ENCODE results near the gene CYP24A1.

The CYP24A1 gene

GRCh38 chr20:54184071-54184470 lies 10.3 kb upstream of the CYP24A1 start:
- in situ Hi-C loops (cut with HindIII; ENCODE audit: low pct_ligation_motif_present, low pct_unique_long_range_greater_than_20kb, low sequenced_read_pairs) = no loop called here
- no peak for DNase-seq

GRCh38 chr20:54180931-54181330 lies 7.1 kb upstream of the CYP24A1 start:
- in situ Hi-C loops (cut with HindIII; ENCODE audit: low pct_ligation_motif_present, low pct_unique_long_range_greater_than_20kb, low sequenced_read_pairs) = no loop called here
- DNase-seq = no peak

- in situ Hi-C loops (cut with HindIII; ENCODE audit: low pct_ligation_motif_present, low pct_unique_long_range_greater_than_20kb, low sequenced_read_pairs) = no loop called here
- DNase-seq = no peak
Observed at GRCh38 chr20:54179946-54180345, 6.2 kb upstream of the CYP24A1 start.

GRCh38 chr20:54178256-54178655 lies 4.5 kb upstream of the CYP24A1 start:
- in situ Hi-C loops (cut with HindIII; ENCODE audit: low pct_ligation_motif_present, low pct_unique_long_range_greater_than_20kb, low sequenced_read_pairs) = no loop called here
- no peak for DNase-seq

DNA sequence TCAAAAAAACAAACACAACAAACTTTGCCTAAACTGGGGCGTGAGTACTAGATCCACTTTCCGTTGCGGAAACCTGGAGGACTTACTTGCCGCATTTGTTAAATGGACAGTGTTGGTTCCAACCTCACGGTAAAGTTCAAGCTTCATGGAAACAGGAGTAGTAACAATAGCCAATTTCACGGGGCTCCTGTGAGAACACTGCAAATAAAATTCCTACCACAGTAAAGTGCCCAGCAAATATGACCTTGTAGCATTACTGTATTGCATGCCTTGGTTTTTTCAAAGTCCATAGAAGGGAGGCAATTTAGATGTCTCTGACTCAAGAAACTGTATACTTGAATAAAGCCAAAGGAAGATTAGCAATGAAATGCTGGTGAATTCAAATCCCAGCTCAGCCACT lies 3.6 kb upstream of the CYP24A1 start:
- in situ Hi-C loops (cut with HindIII; ENCODE audit: low pct_ligation_motif_present, low pct_unique_long_range_greater_than_20kb, low sequenced_read_pairs) = no loop called here
- DNase-seq = no peak

GRCh38 chr20:54176610-54177009 lies 2.8 kb upstream of the CYP24A1 start:
- in situ Hi-C loops (cut with HindIII; ENCODE audit: low pct_ligation_motif_present, low pct_unique_long_range_greater_than_20kb, low sequenced_read_pairs) = no loop called here
- DNase-seq = no peak

GRCh38 chr20:54174457-54175175 lies 830 bp upstream of the CYP24A1 start:
- DNase-seq = no peak

GRCh38 chr20:54172856-54173652 lies 732 bp downstream of the CYP24A1 start:
- in situ Hi-C loops (cut with HindIII; ENCODE audit: low pct_ligation_motif_present, low pct_unique_long_range_greater_than_20kb, low sequenced_read_pairs) = no loop called here
- peak; percentile 35 for DNase-seq

More at GRCh38 chr20:54174457-54175175, 830 bp upstream of the CYP24A1 start:
- in situ Hi-C loops (cut with HindIII; ENCODE audit: low pct_ligation_motif_present, low pct_unique_long_range_greater_than_20kb, low sequenced_read_pairs) = no loop called here

DNA sequence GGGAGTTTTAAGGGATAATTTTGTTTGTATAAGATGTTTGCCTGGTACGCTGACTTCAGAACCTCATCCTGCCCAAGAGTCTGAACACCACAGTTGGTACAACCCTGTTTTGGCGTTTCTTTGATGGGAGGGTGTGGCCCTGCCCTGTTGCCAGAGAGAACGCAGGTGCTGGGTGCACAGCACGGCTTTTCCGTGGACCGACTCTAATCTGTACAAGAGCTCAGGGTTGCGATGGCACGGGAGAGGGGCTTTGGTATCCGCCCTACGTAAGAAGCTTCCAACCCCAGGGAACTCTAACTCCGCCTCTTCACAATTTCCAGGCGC lies 1.3 kb downstream of the CYP24A1 start:
- in situ Hi-C loops (cut with HindIII; ENCODE audit: low pct_ligation_motif_present, low pct_unique_long_range_greater_than_20kb, low sequenced_read_pairs) = no loop called here
- no peak for DNase-seq

GRCh38 chr20:54170963-54171362 lies 2.8 kb downstream of the CYP24A1 start:
- DNase-seq = no peak
- in situ Hi-C loops (cut with HindIII; ENCODE audit: low pct_ligation_motif_present, low pct_unique_long_range_greater_than_20kb, low sequenced_read_pairs) = no loop called here

DNA sequence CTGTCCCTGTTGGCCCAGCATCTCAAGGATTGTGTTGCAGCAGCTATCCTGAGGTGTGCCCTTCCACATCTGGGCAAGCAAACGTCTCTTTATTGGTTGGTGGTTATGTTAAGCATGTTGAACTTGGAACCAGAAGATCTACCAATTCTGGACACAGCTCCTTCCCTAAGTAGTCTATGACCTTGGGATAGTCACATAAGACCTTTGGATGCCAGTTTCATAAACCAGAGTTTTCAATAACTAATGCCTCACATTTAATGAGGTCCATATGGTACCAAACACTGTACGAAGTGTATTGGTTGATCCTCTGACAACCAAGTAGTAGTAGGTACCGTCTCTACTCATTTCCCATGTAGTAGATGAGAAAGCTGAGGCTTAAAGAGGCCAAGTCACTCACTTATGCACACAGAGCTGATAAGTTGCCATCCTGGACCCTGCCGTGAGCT lies 3.7 kb downstream of the CYP24A1 start:
- DNase-seq = no peak
- in situ Hi-C loops (cut with HindIII; ENCODE audit: low pct_ligation_motif_present, low pct_unique_long_range_greater_than_20kb, low sequenced_read_pairs) = no loop called here

GRCh38 chr20:54168961-54169862 lies 4.6 kb downstream of the CYP24A1 start:
- no peak for DNase-seq
- in situ Hi-C loops (cut with HindIII; ENCODE audit: low pct_ligation_motif_present, low pct_unique_long_range_greater_than_20kb, low sequenced_read_pairs) = no loop called here

- in situ Hi-C loops (cut with HindIII; ENCODE audit: low pct_ligation_motif_present, low pct_unique_long_range_greater_than_20kb, low sequenced_read_pairs) = no loop called here
- DNase-seq = peak; percentile 31
Observed at GRCh38 chr20:54167909-54168872, 5.6 kb downstream of the CYP24A1 start.

DNA sequence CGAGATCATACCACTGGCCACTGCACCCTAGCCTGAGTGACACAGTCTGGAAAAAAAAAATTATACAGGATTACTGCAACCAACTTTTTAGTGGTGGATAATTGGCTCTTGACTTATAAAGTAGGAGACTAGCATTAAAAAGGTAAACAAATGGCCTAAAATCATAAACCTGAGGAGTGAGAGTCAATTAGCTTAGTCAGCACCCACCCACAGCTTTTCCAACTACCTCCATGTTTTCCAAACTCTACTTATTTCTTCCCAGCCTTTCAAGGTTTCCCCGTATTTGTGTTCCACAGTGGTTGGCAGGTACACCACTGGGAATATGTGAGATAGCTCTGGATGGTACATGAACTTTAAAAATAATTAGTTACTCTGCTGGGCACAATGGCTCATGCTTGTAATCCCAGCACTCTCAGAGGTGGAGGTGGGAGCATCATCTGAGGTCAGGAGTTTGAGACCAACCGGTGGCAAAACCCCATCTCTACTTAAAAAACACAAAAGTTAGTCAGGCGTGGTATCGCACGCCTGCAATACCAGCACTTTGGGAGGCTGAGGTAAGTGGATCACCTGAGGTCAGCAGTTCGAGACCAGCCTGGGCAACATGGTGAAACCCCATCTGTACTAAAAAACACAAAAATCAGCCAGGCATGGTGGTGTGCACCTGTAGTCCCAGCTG lies 6.7 kb downstream of the CYP24A1 start:
- in situ Hi-C loops (cut with HindIII; ENCODE audit: low pct_ligation_motif_present, low pct_unique_long_range_greater_than_20kb, low sequenced_read_pairs) = no loop called here

DNA sequence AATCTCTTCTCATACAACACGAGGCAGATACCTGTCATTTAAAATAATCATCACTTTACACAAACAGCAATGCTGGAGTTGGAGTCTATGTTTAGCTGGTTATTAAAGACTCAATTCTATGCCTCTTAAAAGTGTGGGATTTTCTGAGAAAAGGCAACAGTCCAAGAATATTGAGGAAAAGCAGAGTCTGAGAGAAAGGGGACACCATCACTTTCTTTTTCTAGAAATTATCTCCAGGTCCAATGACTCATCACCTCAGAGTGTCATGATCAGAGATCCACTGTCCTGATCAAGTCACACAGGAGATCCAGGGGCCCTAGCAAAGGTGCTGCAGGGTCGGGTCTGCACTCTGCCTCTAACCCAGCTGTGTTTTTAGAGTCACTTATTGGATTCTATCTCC lies 8.0 kb downstream of the CYP24A1 start:
- in situ Hi-C loops (cut with HindIII; ENCODE audit: low pct_ligation_motif_present, low pct_unique_long_range_greater_than_20kb, low sequenced_read_pairs) = no loop called here
- DNase-seq = no peak

More for the DNA sequence above, 6.7 kb downstream of the CYP24A1 start:
- DNase-seq = no peak

DNA sequence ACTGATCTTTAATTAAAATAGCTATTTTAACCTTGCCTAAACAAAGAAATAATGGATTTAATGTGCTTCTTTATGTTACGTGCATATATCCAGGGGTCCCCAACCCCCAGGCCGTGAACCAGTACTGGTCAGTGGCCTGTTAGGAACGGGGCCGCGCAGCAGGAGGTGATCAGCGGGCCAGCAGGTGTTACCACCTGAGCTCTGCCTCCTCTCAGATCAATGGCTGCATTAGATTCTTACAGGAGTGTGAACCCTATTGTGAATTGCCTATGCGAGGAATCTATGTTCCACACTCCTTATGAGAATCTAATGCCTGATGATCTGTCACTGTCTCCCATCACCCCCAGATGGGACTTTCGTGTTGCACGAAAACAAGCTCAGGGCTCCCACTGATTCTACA lies 8.8 kb downstream of the CYP24A1 start:
- in situ Hi-C loops (cut with HindIII; ENCODE audit: low pct_ligation_motif_present, low pct_unique_long_range_greater_than_20kb, low sequenced_read_pairs) = no loop called here
- no peak for DNase-seq

- no peak for DNase-seq
- in situ Hi-C loops (cut with HindIII; ENCODE audit: low pct_ligation_motif_present, low pct_unique_long_range_greater_than_20kb, low sequenced_read_pairs) = no loop called here
Observed at GRCh38 chr20:54163402-54163801, 10.4 kb downstream of the CYP24A1 start.
